ENCODE measurements around the gene AKT2. TPM values are rescaled to one million over a fixed set of nuclear protein-coding genes. Genes with fewer than 3 reads are reported as not detected.

Gene AKT2
- 68.2 and 83.1 TPM in 2 replicates for total RNA-seq

DNA sequence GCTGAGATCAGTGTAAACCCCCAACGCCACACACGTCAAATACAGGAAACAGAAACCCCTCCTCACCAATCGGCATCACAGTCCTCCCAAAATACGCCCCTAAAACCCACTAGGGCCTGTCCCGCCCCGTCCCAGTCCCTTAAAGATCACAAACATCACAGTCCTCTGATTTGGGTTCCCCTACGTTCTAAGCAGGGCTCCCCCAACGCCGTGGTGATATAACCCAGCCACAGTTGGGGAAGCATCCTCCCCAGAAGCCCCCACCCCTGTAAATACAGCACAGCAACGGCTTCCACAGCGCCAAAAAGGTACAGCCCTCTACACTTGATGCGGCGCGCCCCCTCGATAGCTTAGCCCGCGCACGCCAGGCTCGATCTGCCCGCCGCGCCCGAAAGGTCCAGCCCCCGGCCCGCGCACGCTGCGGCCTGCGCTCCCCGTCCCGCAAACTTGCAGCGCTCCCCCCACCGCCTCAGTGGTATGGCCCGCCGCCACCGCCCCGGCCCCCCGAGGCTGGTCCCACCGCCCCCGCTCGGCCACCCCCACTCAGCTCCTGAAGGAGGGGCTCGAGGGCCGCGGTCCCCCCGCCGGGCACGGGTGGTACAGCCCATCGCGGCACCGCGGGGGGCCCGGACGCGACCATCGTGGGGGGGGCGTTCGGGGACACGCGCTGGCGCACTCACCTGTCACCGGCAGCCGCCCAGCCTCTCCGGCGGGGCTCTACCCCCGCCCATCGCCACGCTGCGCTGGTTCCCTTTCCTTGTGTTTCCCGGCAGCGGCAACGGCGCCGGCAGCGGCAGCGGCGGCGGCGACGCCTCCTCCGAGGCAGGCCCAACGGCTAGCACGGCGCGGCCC, at the start of gene AKT2:
AKT2 (minus strand) TSS at position 845 of the 852 bp plus-strand sequence. CDS start 20,078 bp downstream, outside the sequence.

DNA sequence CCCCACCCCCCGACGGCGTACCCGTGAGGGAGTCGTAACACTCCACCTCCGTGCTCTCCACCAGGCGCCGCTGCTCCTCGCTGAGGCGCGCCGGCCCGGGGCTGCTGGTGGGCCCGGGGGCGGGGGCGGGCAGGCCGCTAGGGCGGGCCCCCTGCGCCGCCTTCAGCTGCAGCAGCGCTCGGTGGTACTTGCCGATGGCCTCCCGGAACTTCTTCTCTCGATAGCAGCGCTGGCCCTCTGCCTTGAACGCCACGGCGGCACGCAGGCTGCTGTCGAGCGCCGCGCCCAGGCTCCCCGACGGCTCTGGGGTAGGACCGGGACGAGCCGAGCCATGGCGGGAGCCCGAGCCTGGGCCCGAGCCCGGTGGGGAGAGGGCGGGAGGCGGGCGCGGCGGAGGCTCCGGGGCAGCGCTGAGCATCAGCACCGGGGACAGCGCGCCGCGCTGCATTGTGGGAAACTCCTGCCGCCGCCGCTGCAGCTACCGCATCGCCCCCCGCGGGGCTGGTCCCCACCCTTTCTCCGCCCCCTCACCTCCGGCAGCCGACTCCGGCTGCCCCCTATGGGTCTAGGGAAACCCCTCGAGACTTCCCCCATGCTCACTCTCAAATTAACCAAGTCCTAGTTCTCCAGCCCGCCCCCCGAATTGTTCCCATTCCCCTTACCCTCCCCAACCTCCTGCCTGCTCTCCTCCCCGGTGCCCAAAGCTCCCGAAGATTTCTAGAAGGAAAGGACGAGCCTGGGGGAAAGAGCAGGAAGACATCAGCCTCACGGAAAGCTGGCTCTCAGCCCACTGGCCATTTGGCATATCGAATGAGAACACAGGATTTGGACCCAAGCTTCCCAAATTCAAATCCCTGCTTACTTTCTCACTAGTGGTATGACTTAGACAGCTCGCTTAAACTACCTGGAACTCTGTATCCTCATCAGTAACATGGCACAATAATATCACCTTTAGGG, 66.9 kb downstream of the AKT2 start, which contains the start of gene TTC9B:
TTC9B (minus strand) TSS at position 451 of the 957 bp plus-strand sequence; CDS start at position 448, 3 bp downstream.

DNA sequence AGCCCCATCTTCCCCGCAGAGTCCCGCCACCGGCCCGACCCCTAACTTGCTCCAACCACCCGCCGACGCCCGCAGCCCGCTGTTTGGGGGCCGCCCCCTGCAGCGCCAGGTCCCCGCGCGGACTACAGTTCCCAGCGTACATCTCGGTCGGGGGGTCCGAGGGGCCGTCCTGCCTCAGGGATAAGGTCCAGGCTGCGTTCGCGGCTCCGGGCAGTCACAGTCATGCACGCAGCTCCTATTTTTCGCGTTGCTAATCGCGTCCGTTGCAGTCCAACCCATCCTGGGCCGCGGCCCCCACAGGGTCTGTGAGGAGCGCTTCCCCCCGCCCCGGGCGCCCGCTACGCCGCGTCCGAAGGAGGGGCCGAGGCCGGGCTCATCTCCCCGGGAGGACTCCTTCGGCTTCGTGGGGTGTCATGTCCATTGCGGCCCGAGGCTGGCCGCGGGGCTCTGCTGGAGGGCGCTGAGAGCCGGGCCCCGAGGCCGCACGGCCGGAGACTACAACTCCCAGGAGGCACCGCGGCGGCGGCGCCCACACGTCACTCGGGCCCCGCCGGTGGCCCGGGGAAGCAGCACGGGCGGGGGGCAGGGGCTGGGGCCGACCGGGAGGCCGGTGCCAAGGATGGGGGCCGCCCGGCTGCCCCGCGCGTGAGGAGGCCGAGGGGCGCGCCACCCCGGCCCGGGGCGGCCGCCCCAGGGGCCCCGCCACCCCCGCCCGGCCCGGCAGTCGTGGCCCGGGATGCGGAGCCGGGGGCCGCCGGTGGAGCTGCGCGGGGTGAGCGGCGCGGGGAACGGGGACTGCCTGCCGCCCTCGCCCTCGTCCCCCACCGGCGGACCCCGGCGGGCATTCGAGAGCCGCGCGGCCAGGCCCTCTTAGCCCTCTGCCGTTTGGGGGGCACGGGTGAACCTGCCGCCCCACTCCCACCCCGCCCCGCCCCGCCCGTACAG, 94.0 kb downstream of the AKT2 start, which contains the start of gene MAP3K10:
MAP3K10 (plus strand) TSS at position 536 of the 945 bp plus-strand sequence. CDS start 606 bp downstream, outside the sequence.

Other genes starting within 250 kb of the AKT2 start
- 3.4 and 10.9 TPM in 2 replicates for gene ZNF780B, start 229.1 kb downstream of the AKT2 start, total RNA-seq
- 7.0 and 8.7 TPM in 2 replicates for gene ZNF780A, start 194.4 kb downstream of the AKT2 start, total RNA-seq
- 6.2 and 8.0 TPM in 2 replicates for gene MAP3K10, start 93.9 kb downstream of the AKT2 start, total RNA-seq
- gene TTC9B, start 67.0 kb downstream of the AKT2 start, total RNA-seq: not detected in 2 replicates
- gene CCNP, start 58.7 kb downstream of the AKT2 start, total RNA-seq: 0.21 TPM in 1 of 2 replicates, not detected in the other
- gene C19orf47, start 63.1 kb upstream of the AKT2 start, total RNA-seq: 5.3 and 7.5 TPM in 2 replicates
- gene PLD3, start 63.4 kb upstream of the AKT2 start, total RNA-seq: 239 and 300 TPM in 2 replicates
- not detected in 2 replicates for gene HIPK4, start 104.8 kb upstream of the AKT2 start, total RNA-seq
- gene PRX, start 128.0 kb upstream of the AKT2 start, total RNA-seq: 1.9 and 4.5 TPM in 2 replicates
- gene SERTAD1, start 140.6 kb upstream of the AKT2 start, total RNA-seq: 26.7 and 37.7 TPM in 2 replicates
- gene SERTAD3, start 159.0 kb upstream of the AKT2 start, total RNA-seq: 16.6 and 28.8 TPM in 2 replicates
- gene BLVRB, start 180.4 kb upstream of the AKT2 start, total RNA-seq: 313 and 530 TPM in 2 replicates
- gene SPTBN4, start 181.7 kb upstream of the AKT2 start, total RNA-seq: 0.24 and 0.43 TPM in 2 replicates

All from tracheal epithelial cell (primary cell).